ENCODE results near the gene ENTR1.

ENTR1 gene

GRCh38 chr9:136394312-136395019 lies 15.9 kb downstream of the ENTR1 start:
- DNase-seq = no peak

- no peak for DNase-seq
Measured at GRCh38 chr9:136393531-136393930, 16.9 kb downstream of the ENTR1 start.

- DNase-seq = no peak
Measured at GRCh38 chr9:136392538-136393449, 17.6 kb downstream of the ENTR1 start.

- DNase-seq = no peak
Measured at GRCh38 chr9:136391737-136392537, 18.5 kb downstream of the ENTR1 start.

- DNase-seq = no peak
Measured at GRCh38 chr9:136389396-136389795, 21.0 kb downstream of the ENTR1 start.

- no peak for DNase-seq
Measured at GRCh38 chr9:136387217-136387616, 23.2 kb downstream of the ENTR1 start.

GRCh38 chr9:136386018-136386417 lies 24.4 kb downstream of the ENTR1 start:
- no peak for DNase-seq

- DNase-seq = no peak
Measured at GRCh38 chr9:136385015-136385414, 25.4 kb downstream of the ENTR1 start.

- DNase-seq = no peak
Measured at GRCh38 chr9:136383436-136383835, 27.0 kb downstream of the ENTR1 start.

- DNase-seq = no peak
Measured at GRCh38 chr9:136381966-136382513, 28.4 kb downstream of the ENTR1 start.

GRCh38 chr9:136381311-136381710 lies 29.1 kb downstream of the ENTR1 start:
- no peak for DNase-seq

GRCh38 chr9:136380381-136380780 lies 30.0 kb downstream of the ENTR1 start:
- DNase-seq = no peak

- DNase-seq = no peak
Measured at GRCh38 chr9:136379891-136380290, 30.5 kb downstream of the ENTR1 start.

- DNase-seq = no peak
Measured at GRCh38 chr9:136379401-136379800, 31.0 kb downstream of the ENTR1 start.

- no peak for DNase-seq
Measured at GRCh38 chr9:136379003-136379287, 31.5 kb downstream of the ENTR1 start.

GRCh38 chr9:136378170-136379002 lies 32.0 kb downstream of the ENTR1 start:
- no peak for DNase-seq

- DNase-seq = no peak
Measured at GRCh38 chr9:136377341-136378169, 32.9 kb downstream of the ENTR1 start.

- no peak for DNase-seq
Measured at GRCh38 chr9:136376457-136376856, 34.0 kb downstream of the ENTR1 start.

GRCh38 chr9:136375096-136375495 lies 35.3 kb downstream of the ENTR1 start:
- DNase-seq = no peak

GRCh38 chr9:136374183-136374575 lies 36.2 kb downstream of the ENTR1 start:
- DNase-seq = no peak
